ENCODE results near the gene JARID2.

DNA sequence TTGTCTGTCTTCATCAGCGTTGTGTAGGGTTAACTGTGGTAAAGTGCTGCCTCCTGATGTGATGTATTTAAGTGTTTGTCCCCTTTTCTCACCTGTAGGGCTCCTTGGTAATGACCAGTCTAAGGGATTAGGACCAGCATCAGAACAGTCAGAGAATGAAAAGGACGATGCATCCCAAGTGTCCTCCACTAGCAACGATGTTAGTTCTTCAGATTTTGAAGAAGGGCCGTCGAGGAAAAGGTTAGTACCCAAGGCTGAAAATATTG, 164.2 kb downstream of the JARID2 start:
- TF ChIP-seq, protein P1, sequence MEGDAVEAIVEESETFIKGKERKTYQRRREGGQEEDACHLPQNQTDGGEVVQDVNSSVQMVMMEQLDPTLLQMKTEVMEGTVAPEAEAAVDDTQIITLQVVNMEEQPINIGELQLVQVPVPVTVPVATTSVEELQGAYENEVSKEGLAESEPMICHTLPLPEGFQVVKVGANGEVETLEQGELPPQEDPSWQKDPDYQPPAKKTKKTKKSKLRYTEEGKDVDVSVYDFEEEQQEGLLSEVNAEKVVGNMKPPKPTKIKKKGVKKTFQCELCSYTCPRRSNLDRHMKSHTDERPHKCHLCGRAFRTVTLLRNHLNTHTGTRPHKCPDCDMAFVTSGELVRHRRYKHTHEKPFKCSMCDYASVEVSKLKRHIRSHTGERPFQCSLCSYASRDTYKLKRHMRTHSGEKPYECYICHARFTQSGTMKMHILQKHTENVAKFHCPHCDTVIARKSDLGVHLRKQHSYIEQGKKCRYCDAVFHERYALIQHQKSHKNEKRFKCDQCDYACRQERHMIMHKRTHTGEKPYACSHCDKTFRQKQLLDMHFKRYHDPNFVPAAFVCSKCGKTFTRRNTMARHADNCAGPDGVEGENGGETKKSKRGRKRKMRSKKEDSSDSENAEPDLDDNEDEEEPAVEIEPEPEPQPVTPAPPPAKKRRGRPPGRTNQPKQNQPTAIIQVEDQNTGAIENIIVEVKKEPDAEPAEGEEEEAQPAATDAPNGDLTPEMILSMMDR (IDR thresholded peaks at IDR 0.05): no peak
- TF ChIP-seq RCOR1 (IDR thresholded peaks at IDR 0.05; ENCODE audit: low read length) (no peak), FOXM1 (IDR thresholded peaks at IDR 0.05; ENCODE audit: low read depth) (no peak), TAF1 (IDR thresholded peaks at IDR 0.05; ENCODE audit: borderline replicate concordance, low read depth, low read length) (no peak), TCF12 (IDR thresholded peaks at IDR 0.05) (no peak), ELF1 (IDR thresholded peaks at IDR 0.05) (no peak)
- TF ChIP-seq, protein P2, sequence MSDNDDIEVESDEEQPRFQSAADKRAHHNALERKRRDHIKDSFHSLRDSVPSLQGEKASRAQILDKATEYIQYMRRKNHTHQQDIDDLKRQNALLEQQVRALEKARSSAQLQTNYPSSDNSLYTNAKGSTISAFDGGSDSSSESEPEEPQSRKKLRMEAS (IDR thresholded peaks at IDR 0.05; ENCODE audit: low read depth): no peak
- TF ChIP-seq, protein P3, sequence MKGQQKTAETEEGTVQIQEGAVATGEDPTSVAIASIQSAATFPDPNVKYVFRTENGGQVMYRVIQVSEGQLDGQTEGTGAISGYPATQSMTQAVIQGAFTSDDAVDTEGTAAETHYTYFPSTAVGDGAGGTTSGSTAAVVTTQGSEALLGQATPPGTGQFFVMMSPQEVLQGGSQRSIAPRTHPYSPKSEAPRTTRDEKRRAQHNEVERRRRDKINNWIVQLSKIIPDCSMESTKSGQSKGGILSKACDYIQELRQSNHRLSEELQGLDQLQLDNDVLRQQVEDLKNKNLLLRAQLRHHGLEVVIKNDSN (IDR thresholded peaks at IDR 0.05; ENCODE audit: borderline replicate concordance, low read depth): no peak

All from SK-N-SH (cell line).